ENCODE results near the gene LRRC17. TPM values are rescaled to one million over a fixed set of nuclear protein-coding genes. Genes with fewer than 3 reads are reported as not detected.

The LRRC17 gene
- total and polyA plus RNA-seq, 10 of the 15 experiments (the other 5 are each of a cell fraction or from before 2014, with no cell fraction given): 0.06 to 0.31 (median 0.10) TPM; not detected in 5

GRCh38 chr7:102988631-102989560, 76.1 kb downstream of the LRRC17 start:
- SMC1A ChIA-PET (ENCODE audit: uncharacterized antibody, unreplicated experiment): no interaction called here
- H3K9me3 ChIP-seq (replicated peaks; ENCODE audit: control insufficient read depth, insufficient read depth, low read length): no peaks in the 10 kb centered on the region
- BruUV-seq (replicated peaks): no TSS peak
- no peak overlapping the region for H3K4me3 ChIP-seq
- H3K4me1 ChIP-seq (ENCODE audit: control insufficient read depth, insufficient read depth, low read length): no peaks in the 10 kb centered on the region
- peaks cover 0 to 3% of the 10 kb centered on the region in 2 experiments; a peak in 2 of 4 replicates for H3K27me3 ChIP-seq (replicated peaks in 1 of 2; ENCODE audit: control insufficient read depth in 2 of 2, insufficient read depth in 2 of 2, low read length in 1 of 2)
- no peak for FAIRE-seq
- H3K9ac ChIP-seq (ENCODE audit: control insufficient read depth, insufficient read depth, low read length): no peak overlapping the region
- CTCF ChIA-PET: no interaction called here
- 43% methylated on average over 6 of the region's 6 CpGs for WGBS (ENCODE audit: insufficient coverage, insufficient replicate concordance, low lambda C conversion rate, missing lambda C conversion rate)
- H2AFZ ChIP-seq (ENCODE audit: control insufficient read depth, low read depth, low read length): no peak overlapping the region
- H3K36me3 ChIP-seq (ENCODE audit: control insufficient read depth in 2 of 2, insufficient read depth in 2 of 2, low read length in 1 of 2): no peaks in the 10 kb centered on the region
- H4K20me1 ChIP-seq (ENCODE audit: control insufficient read depth, insufficient read depth): no peaks in the 10 kb centered on the region
- ATAC-seq: no peak
- TF ChIP-seq JUNB (IDR thresholded peaks at IDR 0.05) (no peak), ZNF592 (IDR thresholded peaks at IDR 0.05) (no peak)
- RAD21 ChIA-PET (ENCODE audit: unreplicated experiment): no interaction called here
- no peak for DNase-seq (ENCODE audit: low read depth, low spot score)
- no peaks in the 10 kb centered on the region for H3K79me2 ChIP-seq (ENCODE audit: control insufficient read depth, insufficient read depth, low read length)
- intact Hi-C loops (cut with micrococcal nuclease; ENCODE audit: unreplicated experiment) (no loop called here), in situ Hi-C loops (cut with MboI) (no loop called here)
- POLR2A ChIA-PET: no interaction called here
- no peak overlapping the region for H3K27ac ChIP-seq (ENCODE audit: control insufficient read depth, insufficient read depth)
- H3K4me2 ChIP-seq (ENCODE audit: control insufficient read depth, insufficient read depth): no peak overlapping the region

Measured in GM12878 (cell line).